Activated naive CD4-positive, alpha-beta T cell (primary cell): ENCODE data around the gene PRPF4.

ENCODE experiments used
- DNase-seq, 4 experiments: peaks; one replicate each; lab custom pipeline; 2025; lab: John Stamatoyannopoulos, UW

Gene PRPF4

DNA sequence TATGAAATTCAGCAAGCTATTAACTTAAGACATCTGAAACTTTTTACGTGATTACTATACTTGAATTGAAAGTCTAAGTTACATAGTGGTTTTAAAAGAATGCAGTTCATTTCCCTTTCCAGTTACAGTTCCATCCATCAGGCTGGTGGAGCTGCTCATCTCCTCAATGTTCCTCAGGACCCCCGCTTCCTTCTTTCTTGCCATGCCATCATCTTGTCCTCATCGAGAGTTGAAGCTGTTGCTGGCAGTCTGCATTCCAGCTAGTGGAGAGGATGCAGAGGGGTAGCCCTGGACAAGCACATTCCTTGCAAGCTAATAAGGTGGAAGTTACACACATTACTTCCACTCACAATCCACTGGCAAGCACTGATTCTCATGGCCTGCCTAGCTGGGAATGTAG is 36.5 kb downstream of the PRPF4 start:
- no peak for DNase-seq

DNA sequence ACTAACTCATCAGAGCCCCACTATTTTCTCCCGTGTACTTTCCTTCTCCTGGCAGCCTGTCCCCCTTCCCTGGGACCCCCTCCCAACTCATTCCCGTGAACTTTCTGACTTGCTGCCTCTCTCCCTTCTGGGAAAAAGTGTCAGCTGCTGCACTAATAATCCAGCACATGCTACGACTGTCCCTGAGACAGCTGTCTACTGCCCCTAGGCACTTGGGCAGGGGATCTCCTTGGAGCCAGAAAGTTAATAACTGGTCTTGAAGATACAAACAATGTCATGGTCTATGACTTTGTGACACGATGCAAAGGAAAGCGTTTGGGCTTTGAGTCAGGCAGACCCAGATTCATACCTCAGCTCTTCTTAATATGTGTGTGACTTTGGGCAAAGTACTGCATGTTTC is 37.8 kb downstream of the PRPF4 start:
- no peak for DNase-seq

DNA sequence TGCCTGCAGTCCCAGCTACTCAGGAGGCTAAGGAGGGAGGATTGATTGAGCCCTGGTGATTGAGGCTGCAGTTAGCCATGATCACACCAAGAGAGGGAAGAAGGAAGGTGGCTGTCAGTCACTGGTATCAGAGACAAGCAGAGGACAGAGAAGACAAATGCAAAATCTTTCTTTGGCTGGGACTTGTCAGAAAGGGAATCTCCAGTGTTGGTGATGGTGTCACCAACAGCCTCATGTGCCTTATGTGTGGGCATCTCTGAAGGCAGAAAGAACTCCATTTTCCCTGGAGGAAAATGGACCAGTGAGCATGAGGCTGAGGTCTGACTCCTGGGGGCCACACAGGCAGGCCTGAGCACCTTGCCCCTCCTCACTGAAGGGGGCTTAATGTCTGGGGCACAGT is 39.8 kb downstream of the PRPF4 start:
- DNase-seq = no peak

DNA sequence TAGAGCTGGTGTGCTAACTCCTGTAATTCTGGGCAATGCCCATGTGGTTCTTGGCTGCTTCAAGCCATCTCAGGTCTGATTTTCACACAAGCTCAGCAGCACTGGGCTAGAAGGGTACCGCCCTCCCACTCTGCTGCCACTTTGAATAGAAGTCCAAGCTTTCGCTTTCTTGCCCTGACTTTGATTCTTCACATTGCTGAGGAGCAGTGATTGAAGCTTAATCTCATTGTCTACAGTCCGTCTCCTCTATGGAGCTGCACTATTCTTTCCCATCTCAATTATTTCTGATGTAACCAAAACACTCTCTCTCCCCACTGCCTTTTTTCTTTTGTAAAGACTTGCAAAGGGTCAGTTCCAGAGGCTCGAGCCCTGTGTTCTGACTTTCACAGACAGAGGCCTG is 40.6 kb downstream of the PRPF4 start:
- no peak for DNase-seq

DNA sequence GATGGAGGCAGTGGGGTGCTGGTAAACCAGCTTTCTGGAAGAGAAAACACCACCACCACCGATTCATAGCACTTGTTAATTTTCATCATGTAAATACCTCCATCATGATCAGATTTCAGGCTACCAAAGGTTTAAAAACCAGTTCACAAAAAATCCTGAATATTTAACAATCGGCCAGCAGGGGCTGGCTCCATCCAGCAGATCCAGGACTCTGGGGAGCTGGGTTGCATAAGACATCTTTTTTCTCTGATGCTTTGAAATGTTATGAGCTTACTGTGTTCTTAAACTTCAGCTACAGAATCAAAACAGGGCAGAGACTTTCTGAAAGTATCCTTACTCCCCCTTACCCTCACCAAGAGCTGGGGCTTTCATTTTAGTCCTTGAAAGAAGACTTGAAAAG is 42.3 kb downstream of the PRPF4 start:
- no peak for DNase-seq

DNA sequence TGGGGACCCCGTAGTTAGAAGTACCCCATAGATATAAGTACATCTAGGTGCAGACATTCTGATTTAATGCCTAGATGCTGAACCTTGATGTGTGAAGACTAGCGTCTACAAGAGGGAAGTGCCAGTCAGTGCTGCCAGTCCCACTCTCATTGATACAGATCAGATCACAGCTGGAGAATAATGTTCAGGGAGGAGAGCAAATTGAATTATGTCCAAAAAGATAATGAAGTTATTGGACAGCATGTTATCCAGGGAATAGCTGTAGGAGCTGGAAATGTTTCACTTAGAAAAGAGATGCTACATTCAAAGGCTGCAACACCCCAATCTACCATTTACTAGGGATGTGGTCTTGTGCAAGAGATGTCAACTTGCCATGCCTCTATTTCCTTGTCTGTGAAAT is 43.6 kb downstream of the PRPF4 start:
- DNase-seq = no peak

DNA sequence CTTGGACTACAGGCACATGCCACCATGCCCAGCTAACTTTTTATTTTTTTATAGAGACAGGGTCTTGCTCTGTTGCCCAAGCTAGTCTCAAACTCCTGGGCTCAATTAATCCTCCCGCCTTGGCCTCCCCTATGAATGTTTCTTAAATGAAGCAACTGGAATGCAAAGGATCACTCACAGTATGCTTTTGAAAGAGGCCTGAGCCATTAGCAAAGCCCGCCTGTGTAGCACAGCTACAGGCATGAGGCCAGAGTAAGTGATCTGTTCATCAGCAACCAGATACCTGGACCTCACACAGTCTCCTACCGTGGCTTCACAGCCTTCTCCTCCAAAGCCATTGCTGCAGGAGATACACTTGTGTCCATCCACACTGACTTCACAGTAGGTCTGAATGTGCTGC is 44.6 kb downstream of the PRPF4 start:
- DNase-seq = no peak

DNA sequence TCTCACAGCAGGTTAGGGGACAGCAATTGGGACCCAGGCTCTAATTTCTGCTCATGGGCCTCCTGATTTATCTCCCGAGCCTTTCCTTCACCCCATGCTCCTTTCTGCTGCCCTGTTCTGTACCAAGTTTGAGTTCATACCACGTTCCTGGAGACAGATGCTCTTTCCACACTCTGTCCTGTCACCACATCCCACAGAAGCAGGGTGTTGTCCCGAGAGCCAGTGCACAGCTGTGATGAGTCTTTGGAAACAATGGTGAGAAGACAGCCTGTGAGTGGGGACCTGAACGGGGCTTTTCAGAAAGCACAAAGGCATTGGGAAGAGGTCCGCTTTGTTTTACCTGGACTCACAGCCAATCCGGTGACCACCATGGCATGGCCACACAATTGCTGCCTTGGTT is 47.2 kb downstream of the PRPF4 start:
- DNase-seq = no peak

DNA sequence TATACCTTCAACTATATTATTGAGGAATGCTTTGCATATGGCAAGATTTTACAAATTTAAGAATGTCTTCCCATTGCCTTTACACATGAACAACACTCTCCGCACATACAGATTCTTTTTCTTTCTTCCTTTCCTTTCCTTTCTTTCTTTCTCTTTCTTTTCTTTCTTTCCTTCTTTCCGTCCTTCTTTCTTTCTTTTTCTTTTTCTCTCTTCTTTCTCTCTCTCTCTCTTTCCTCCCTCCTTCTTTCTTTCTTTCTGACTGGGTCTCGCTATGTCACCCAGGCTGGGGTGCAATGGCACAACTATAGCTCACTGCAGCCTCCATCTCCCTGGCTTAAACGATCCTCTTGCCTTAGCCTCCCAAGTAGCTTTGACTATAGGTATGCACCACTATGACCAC is 50.8 kb downstream of the PRPF4 start:
- no peak for DNase-seq

DNA sequence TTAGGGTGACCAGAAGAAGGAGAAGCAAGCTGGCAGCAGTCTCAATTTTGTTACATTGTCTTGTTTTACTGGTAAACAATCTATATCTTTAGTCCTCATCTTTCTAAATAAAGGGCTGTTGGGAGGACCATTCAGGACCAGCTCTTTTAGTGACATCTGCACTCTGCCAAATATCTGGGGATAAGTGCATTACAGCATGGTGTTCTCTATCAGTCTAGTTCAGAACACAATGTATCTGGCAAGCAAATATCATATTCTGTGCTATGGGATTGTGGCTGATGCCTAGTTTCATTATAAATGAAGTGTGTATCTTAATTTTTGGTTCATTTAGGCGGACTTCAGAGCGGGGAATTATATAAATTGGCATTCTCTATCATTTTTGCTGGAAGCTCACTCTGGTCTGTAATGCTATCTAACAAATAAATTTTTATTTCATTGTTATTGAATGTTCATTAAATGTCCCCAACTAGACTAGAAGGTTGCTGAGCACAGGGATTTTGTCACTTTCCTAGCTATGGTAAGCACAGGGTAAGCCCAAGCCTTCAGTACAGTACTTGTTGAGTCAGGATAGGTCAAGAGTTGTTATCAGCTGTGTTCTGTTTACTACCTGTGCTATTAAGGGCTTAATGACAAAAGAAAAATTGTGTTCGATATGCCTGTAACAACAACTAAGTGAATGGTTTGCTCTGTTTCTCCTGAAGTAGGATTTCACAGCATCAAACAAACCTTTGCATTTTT is 52.8 kb downstream of the PRPF4 start:
- no peak for DNase-seq

DNA sequence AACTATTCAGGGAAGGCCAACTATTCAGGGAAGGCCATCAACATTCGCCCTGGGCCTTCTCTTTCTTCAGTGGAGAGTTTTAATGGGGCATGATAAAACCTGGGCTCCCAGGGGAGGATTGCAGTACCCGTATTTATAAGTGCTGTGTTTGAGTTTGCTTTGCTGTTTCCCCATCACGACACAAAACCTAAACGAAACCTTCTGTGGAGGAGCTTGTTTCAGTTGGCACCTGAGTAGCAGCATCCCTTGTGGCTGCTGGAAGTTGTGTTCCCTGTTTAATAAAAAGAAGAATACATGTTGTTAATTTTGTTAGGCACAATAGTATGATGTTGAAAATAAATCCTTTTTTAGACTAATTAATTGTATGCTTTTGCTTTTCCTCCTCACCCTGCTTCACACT is 56.3 kb downstream of the PRPF4 start:
- DNase-seq = no peak

DNA sequence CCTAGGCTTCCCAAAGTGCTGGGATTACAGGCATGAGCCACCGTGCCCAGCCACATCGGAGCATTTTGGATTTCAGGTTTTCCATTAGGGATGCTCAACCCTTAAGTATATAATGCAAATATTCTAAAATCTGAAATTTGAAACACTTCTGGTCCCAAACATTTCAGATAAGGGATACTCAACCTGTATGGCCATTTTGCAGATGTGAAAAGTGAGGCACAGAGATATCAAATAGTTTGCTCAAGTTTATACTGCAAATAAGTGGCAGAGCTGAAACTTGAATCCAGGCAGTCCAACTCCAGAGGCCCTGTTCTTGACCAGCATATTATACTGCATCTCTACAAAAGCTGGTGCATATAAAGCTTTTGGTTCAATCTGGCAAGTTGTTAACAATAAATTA is 62.3 kb downstream of the PRPF4 start:
- DNase-seq = no peak

DNA sequence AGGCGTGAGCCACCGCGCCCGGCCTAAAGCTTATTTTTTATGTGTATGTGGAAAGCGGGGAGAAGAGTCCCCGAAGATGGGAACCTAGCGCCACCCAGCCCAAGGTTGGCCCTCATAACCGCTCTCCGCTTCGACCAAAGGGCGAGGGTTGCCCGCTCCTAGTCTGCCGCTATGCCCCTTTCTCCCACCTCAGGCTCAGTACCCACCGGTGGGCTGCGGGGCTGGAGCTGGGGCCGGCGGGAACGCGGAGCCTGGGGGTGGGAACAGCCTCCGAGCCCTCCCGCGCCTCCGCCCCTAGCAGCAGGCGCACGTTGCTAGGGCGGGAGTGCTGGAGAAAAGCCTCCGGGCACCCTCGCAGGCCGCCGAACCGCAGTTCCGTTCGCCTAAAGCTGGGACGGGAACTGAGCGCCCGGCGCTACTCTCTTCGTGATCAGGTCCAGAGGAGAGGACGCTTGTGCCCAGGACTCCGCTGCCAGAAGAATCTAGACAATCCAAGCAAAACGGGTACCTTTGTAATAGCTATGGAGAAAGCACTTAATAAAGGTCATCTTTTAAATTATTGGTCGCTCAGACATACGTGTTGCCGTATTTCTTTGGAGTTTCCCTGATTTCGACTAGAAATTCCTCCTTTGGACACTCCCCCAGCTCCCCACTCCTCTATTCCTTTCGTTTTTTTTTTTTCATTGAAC is 64.7 kb downstream of the PRPF4 start, which contains the start of gene WDR31:
TSS of gene WDR31 (minus strand) at position 265 of the 689 bp plus-strand sequence. CDS start 8,253 bp downstream, outside the sequence.
- peak; percentile 55 to 74 (median 64) for DNase-seq

DNA sequence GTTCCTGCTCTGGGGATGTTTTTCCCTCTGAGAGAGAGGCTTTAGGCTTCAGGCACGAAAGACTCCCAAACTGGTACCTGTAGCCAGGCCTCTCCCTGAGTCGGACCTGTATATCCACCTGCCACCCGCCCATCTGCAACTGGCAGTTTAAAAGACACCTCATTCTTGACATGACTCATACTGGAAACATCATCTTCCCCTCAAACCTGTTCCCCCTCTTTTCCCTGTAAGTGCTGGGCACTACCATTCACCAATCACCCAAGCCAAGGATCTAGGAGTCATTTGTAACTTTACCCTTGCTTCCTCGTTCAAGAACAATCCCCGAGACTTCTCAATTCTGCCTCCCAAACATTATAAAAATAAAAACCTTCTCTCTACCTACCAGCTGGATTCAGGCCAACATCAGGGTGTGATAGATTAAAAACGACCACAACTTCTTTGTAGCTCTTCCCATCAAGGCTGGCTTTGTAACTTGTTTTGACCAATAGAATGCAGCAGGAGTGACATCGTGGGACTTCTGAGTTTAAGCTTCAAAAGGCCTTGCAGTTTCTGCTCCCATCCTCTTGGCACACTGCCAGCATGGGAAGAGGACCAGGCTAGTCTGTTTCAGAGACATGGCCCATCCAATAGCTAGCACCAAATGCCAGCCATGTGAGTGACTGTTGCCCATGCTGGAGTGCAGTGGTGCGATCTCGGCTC is 66.4 kb downstream of the PRPF4 start:
- DNase-seq = no peak
